C1 segment of cervical spinal cord (tissue), 14 donors: ENCODE results near the gene GALNT15.

Experiments
- DNase-seq, 14 donors: peaks; one replicate each; lab custom pipeline; 2025; lab: John Stamatoyannopoulos, UW

The GALNT15 gene

GRCh38 chr3:16280671-16281070 lies 106.2 kb downstream of the GALNT15 start:
- DNase-seq: no peak
